SJSA1 (cell line): ENCODE data around the gene DNAJC11. TPM values are rescaled to one million over a fixed set of nuclear protein-coding genes. Genes with fewer than 3 reads are reported as not detected.

ENCODE experiments used
- DNase-seq, 2 experiments: peaks; one replicate each; pipeline ENCODE4 v3.0.0-alpha.2; 2015 to 2020; ENCODE audit warnings: low spot score in 2 of 2, low read depth in 1 of 2
- H3K27ac ChIP-seq: fragments of 250-450 bp; sonication (Bioruptor Pico); 2 replicates; pipeline ENCODE4 v1.5.1; 2020; ENCODE audit warnings: mild to moderate bottlenecking, moderate library complexity
- H3K27me3 ChIP-seq: fragments of 250-450 bp; sonication (Bioruptor Pico); replicated peaks from 2 replicates; pipeline ENCODE4 v1.5.1; 2020; ENCODE audit warnings: mild to moderate bottlenecking, moderate library complexity
- H3K36me3 ChIP-seq: fragments of 250-450 bp; sonication (Bioruptor Pico); 2 replicates; pipeline ENCODE4 v1.5.1; 2020; ENCODE audit warnings: mild to moderate bottlenecking
- H3K4me1 ChIP-seq: fragments of 250-450 bp; sonication (Bioruptor Pico); replicated peaks from 2 replicates; pipeline ENCODE4 v1.6.1; 2021; ENCODE audit warnings: mild to moderate bottlenecking
- H3K4me3 ChIP-seq: fragments of 250-450 bp; sonication (Bioruptor Pico); 2 replicates; pipeline ENCODE4 v1.5.1; 2020; ENCODE audit warnings: mild to moderate bottlenecking
- H3K9me3 ChIP-seq: fragments of 250-450 bp; sonication (Bioruptor Pico); replicated peaks from 2 replicates; pipeline ENCODE4 v1.5.1; 2020; ENCODE audit warnings: mild to moderate bottlenecking
- total RNA-seq: library from RNA; depleted of rRNA; stranded (reverse); fragments of >200 nt; shearing (Covaris generic); gene quantifications from 2 replicates; pipeline ENCODE4 v1.2.3, GENCODE V29; 2014; rRNA removed

The DNAJC11 gene
- total RNA-seq, 1 experiment from 2014 or later, result 40.1 TPM

GRCh38 chr1:6588893-6589520 lies 112.6 kb downstream of the DNAJC11 start:
- no peak for DNase-seq
- Histone ChIP-seq H3K4me3 (no peak overlapping the region), H3K36me3 (peaks cover 76% of the 10 kb centered on the region), H3K27ac (no peak overlapping the region), H3K4me1 (no peaks in the 10 kb centered on the region), H3K27me3 (no peaks in the 10 kb centered on the region), H3K9me3 (no peaks in the 10 kb centered on the region)

DNA sequence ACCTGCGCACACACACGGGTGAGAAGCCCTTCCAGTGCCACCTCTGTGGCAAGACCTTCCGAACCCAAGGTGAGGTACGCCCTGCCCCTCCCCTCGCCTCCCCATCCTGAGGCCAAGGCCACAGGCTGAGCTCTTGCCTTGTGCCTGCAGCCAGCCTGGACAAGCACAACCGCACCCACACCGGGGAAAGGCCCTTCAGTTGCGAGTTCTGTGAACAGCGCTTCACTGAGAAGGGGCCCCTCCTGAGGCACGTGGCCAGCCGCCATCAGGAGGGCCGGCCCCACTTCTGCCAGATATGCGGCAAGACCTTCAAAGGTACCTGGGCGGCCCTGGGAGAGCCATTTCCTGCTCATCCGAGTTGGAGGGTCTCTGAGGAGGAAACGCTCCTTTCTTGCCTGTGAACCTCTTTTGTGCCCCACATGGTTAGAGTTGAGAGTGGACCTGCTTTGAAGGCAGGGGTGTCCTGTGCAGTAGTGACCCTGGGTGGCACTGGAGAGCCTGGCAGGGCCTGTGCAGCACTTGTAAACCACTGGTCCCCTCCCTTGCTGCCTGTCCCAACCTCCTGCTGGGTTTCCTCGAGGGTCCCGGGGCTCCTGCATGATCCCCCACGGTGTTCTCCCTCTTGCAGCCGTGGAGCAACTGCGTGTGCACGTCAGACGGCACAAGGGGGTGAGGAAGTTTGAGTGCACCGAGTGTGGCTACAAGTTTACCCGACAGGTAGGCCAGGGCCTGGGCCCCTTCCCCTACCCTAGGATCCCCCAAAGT lies 113.3 kb downstream of the DNAJC11 start:
- H3K9me3 ChIP-seq, result no peaks in the 10 kb centered on the region
- no peak for DNase-seq
- no peaks in the 10 kb centered on the region for H3K4me1 ChIP-seq
- no peak overlapping the region for H3K4me3 ChIP-seq
- no peak overlapping the region for H3K27ac ChIP-seq
- peaks cover 71% of the 10 kb centered on the region for H3K36me3 ChIP-seq
- no peaks in the 10 kb centered on the region for H3K27me3 ChIP-seq

DNA sequence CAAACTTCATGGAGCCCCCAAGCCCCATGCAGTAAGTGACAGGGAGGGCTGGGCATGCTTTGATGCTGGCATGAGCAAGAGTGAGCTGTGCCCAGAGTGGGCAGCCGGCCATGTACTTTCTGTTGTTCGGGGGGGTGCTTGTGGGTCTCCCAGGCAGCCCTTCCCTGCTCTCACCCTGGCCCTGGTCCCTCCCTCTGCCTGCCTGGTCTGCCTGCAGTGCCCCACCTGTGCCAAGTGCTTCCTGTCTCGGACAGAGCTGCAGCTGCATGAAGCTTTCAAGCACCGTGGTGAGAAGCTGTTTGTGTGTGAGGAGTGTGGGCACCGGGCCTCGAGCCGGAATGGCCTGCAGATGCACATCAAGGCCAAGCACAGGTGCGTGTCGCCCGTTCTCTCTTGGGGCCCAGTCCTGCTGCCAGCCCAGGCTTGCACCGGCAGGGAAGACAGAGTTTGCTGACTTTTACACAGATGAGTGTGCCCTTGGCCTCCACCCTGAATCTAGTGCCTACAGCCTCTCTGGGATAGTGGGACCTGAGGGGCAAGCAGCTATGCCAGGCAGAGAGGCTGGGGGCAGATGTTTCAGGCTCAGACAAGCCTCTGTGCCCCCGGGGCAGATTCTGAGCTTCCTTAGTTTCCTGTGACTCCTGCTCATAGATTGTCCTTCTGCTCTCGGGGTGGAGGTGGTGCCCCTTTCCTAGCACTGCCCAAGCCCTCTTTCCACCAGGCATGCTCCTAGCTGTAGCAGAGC lies 114.2 kb downstream of the DNAJC11 start:
- H3K27ac ChIP-seq, result no peak overlapping the region
- no peak for DNase-seq
- peaks cover 62% of the 10 kb centered on the region for H3K36me3 ChIP-seq
- H3K4me1 ChIP-seq, result no peaks in the 10 kb centered on the region
- no peaks in the 10 kb centered on the region for H3K9me3 ChIP-seq
- no peaks in the 10 kb centered on the region for H3K27me3 ChIP-seq
- H3K4me3 ChIP-seq, result no peak overlapping the region

DNA sequence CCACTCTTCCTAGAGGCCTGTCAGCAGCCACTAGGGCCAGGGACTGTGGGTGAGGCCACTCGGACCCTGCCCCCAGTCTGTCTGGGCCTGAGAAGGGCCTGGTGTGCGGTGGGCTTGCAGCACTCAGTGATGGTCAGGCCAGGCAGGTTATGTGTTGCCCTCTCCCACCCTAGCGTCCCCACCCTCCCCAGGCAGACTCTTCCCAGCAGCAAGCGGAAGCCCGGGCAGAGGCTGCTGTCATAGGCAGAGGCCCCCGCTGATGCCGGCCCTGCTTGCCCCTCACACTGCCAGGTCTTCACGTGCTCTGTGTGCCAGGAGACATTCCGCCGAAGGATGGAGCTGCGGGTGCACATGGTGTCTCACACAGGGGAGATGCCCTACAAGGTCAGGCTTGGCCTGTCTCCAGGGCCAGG lies 115.2 kb downstream of the DNAJC11 start:
- H3K27me3 ChIP-seq, result no peaks in the 10 kb centered on the region
- H3K36me3 ChIP-seq, result peaks cover 60% of the 10 kb centered on the region
- H3K9me3 ChIP-seq, result no peaks in the 10 kb centered on the region
- no peak overlapping the region for H3K4me3 ChIP-seq
- DNase-seq, result no peak
- no peak overlapping the region for H3K27ac ChIP-seq
- peaks cover 7% of the 10 kb centered on the region; the same call in 1 of the 2 replicates for H3K4me1 ChIP-seq

DNA sequence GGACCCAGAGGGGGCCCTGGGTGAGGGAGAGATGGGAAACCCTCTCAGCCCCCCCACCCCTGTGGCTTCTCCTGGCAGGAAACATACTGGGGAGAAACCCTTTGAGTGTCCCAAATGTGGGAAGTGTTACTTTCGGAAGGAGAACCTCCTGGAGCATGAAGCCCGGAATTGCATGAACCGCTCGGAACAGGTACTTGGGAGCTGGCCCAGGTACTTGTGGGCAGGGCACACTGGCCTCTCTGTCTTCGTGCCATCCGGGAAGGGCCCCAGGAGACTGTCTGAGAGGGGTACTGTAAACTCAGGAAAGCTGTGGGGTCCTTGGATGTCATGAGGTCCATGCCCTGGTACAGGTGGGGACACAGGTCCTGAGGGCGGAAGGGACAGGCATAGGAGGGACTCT lies 115.8 kb downstream of the DNAJC11 start:
- no peak for DNase-seq

DNA sequence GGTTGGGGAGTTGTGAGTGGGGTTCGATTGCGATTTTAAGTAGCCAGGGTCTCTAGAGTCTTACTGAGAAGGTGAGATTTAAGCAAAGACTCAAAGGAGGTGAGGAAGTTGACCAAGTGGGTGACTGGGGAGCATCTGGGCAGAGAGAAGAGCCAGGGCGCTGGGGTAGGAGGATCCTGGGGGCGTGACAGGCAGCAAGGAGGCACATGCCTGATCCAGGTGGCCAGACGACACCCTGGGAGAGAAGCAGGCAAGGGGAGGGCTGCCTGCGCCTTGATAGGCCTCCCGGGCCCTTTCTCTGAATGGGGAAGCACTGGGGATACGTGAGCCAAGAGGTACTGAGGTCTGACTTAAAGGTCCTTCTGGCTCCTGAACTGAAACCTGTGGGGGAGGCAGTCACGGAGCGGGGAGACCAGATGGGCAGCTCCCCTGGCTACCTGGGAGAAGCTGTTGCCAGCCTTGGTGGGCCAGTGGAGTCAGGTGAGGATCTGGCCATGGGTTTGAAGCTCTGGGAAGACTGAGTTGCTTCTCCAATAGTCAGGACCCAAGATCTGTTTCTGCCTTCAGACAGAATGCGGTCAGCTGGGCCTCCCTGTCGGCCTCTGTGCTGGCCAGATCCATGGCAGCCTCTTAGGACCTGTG lies 116.4 kb downstream of the DNAJC11 start:
- DNase-seq, result no peak
- Histone ChIP-seq H3K27ac (no peak overlapping the region), H3K36me3 (peaks cover 48% of the 10 kb centered on the region)

More for the DNA sequence above, 115.8 kb downstream of the DNAJC11 start:
- Histone ChIP-seq H3K27ac (no peak overlapping the region), H3K27me3 (no peaks in the 10 kb centered on the region), H3K36me3 (peaks cover 55% of the 10 kb centered on the region), H3K9me3 (no peaks in the 10 kb centered on the region), H3K4me1 (peaks cover 11% of the 10 kb centered on the region), H3K4me3 (no peak overlapping the region)

More for the DNA sequence above, 116.4 kb downstream of the DNAJC11 start:
- Histone ChIP-seq H3K4me3 (no peak overlapping the region), H3K9me3 (no peaks in the 10 kb centered on the region), H3K27me3 (no peaks in the 10 kb centered on the region), H3K4me1 (peaks cover 16% of the 10 kb centered on the region)

Other genes starting within 250 kb of the DNAJC11 start
- 0.13 and 0.32 TPM in 2 replicates for gene TNFRSF25, start 235.6 kb downstream of the DNAJC11 start, total RNA-seq
- 0.34 and 1.6 TPM in 2 replicates for gene PLEKHG5, start 210.1 kb downstream of the DNAJC11 start, total RNA-seq
- gene NOL9, start 147.3 kb downstream of the DNAJC11 start, total RNA-seq, result 20.0 and 32.0 TPM in 2 replicates
- gene TAS1R1, start 146.5 kb downstream of the DNAJC11 start, total RNA-seq, result not detected in 2 replicates
- gene ZBTB48, start 121.8 kb downstream of the DNAJC11 start, total RNA-seq, result 13.4 and 32.5 TPM in 2 replicates
- 19.9 and 26.4 TPM in 2 replicates for gene KLHL21, start 98.9 kb downstream of the DNAJC11 start, total RNA-seq
- gene PHF13, start 88.1 kb downstream of the DNAJC11 start, total RNA-seq, result 17.6 and 18.0 TPM in 2 replicates
- 28.8 and 29.0 TPM in 2 replicates for gene THAP3, start 76.9 kb downstream of the DNAJC11 start, total RNA-seq
- gene CAMTA1, start 83.6 kb upstream of the DNAJC11 start, total RNA-seq, result 136 and 171 TPM in 2 replicates